ENCODE results near the gene P2RY2.

P2RY2 gene

GRCh38 chr11:73252577-73253191 lies 34.6 kb downstream of the P2RY2 start:
- peak overlapping the region; percentile 76 for H2AFZ ChIP-seq (ENCODE audit: low read depth, low read length)
- H3K27ac ChIP-seq (ENCODE audit: low read length) = peak overlapping the region; percentile 7
- no peak overlapping the region for H3K9ac ChIP-seq (ENCODE audit: low read length)

DNA sequence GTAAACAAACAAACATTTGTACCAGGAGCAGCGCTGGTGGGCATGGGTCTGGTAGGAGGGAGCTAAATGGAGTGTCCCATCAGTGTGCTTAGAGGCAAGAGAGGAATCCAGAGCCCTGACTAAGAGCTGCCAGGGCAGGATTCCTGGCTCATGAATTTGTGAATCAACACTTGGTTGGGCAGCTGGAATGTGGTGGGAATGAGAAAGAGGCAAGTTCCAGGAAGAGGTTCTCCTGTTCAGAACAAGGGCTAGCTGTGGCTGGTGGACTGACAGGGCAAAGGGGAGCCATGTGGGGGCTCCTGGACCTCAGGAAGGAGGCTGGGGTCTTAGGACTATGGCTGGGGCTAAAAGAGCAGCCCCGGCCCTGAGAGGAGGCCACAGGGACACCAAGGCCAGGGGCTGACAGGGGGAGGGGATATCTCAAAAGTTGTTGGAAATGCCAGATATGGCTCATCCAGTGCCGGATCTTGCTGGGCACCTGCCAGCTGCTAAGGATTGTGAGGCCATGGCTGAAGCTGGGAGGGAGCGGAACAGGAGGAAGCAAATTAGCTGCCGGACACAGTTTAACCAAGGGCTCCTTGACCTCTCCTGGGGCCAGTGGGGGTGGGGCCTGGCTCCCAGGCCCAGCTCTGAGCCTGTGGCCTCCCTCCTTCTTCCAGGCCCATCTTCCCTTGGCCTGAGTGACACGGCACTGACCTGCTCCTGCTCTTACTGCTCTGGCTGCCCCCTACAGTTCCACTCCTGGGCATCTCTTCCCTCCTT lies 39.4 kb downstream of the P2RY2 start:
- Histone ChIP-seq H3K4me2 (ENCODE audit: low read length) (no peak overlapping the region), H3K27ac (ENCODE audit: low read length) (no peak overlapping the region), H3K27me3 (ENCODE audit: low read depth, low read length) (no peaks in the 10 kb centered on the region), H3K79me2 (ENCODE audit: low read length) (no peaks in the 10 kb centered on the region), H2AFZ (ENCODE audit: low read depth, low read length) (no peak overlapping the region), H3K36me3 (replicated peaks; ENCODE audit: low read depth, low read length) (no peaks in the 10 kb centered on the region), H3K9ac (ENCODE audit: low read length) (no peak overlapping the region), H3K9me3 (ENCODE audit: insufficient read depth, low read length) (no peaks in the 10 kb centered on the region), H3K4me1 (ENCODE audit: low read length) (peaks cover 3% of the 10 kb centered on the region; the same call in 1 of the 2 replicates), H3K4me3 (ENCODE audit: low read length) (no peak overlapping the region), H4K20me1 (ENCODE audit: insufficient read depth, low read length) (no peaks in the 10 kb centered on the region)
- TF ChIP-seq, protein P1, sequence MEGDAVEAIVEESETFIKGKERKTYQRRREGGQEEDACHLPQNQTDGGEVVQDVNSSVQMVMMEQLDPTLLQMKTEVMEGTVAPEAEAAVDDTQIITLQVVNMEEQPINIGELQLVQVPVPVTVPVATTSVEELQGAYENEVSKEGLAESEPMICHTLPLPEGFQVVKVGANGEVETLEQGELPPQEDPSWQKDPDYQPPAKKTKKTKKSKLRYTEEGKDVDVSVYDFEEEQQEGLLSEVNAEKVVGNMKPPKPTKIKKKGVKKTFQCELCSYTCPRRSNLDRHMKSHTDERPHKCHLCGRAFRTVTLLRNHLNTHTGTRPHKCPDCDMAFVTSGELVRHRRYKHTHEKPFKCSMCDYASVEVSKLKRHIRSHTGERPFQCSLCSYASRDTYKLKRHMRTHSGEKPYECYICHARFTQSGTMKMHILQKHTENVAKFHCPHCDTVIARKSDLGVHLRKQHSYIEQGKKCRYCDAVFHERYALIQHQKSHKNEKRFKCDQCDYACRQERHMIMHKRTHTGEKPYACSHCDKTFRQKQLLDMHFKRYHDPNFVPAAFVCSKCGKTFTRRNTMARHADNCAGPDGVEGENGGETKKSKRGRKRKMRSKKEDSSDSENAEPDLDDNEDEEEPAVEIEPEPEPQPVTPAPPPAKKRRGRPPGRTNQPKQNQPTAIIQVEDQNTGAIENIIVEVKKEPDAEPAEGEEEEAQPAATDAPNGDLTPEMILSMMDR (IDR thresholded peaks at IDR 0.05; ENCODE audit: low read depth, low read length) = no peak
- no peak for TF ChIP-seq EZH2phosphoT487 (IDR thresholded peaks at IDR 0.05; ENCODE audit: low read depth)

More at GRCh38 chr11:73252577-73253191, 34.6 kb downstream of the P2RY2 start:
- H3K4me1 ChIP-seq (ENCODE audit: low read length) = peaks cover 20% of the 10 kb centered on the region
- peak overlapping the region; percentile 21 for H3K4me2 ChIP-seq (ENCODE audit: low read length)
- no peaks in the 10 kb centered on the region for H3K9me3 ChIP-seq (ENCODE audit: insufficient read depth, low read length)
- no peaks in the 10 kb centered on the region for H3K27me3 ChIP-seq (ENCODE audit: low read depth, low read length)
- H4K20me1 ChIP-seq (ENCODE audit: insufficient read depth, low read length) = no peaks in the 10 kb centered on the region
- H3K4me3 ChIP-seq (ENCODE audit: low read length) = no peak overlapping the region
- no peaks in the 10 kb centered on the region for H3K36me3 ChIP-seq (replicated peaks; ENCODE audit: low read depth, low read length)
- no peaks in the 10 kb centered on the region for H3K79me2 ChIP-seq (ENCODE audit: low read length)
- TF ChIP-seq EZH2phosphoT487 (IDR thresholded peaks at IDR 0.05; ENCODE audit: low read depth) = no peak
- TF ChIP-seq, protein P1 (IDR thresholded peaks at IDR 0.05; ENCODE audit: low read depth, low read length) = peak; percentile 32

GRCh38 chr11:73258104-73259035 lies 40.3 kb downstream of the P2RY2 start:
- Histone ChIP-seq H3K4me2 (ENCODE audit: low read length) (no peak overlapping the region), H3K9ac (ENCODE audit: low read length) (no peak overlapping the region), H3K79me2 (ENCODE audit: low read length) (no peaks in the 10 kb centered on the region), H3K4me1 (ENCODE audit: low read length) (no peaks in the 10 kb centered on the region), H3K36me3 (replicated peaks; ENCODE audit: low read depth, low read length) (no peaks in the 10 kb centered on the region), H4K20me1 (ENCODE audit: insufficient read depth, low read length) (no peaks in the 10 kb centered on the region), H2AFZ (ENCODE audit: low read depth, low read length) (no peak overlapping the region), H3K4me3 (ENCODE audit: low read length) (no peak overlapping the region), H3K9me3 (ENCODE audit: insufficient read depth, low read length) (no peaks in the 10 kb centered on the region), H3K27ac (ENCODE audit: low read length) (no peak overlapping the region), H3K27me3 (ENCODE audit: low read depth, low read length) (no peaks in the 10 kb centered on the region)
- TF ChIP-seq EZH2phosphoT487 (IDR thresholded peaks at IDR 0.05; ENCODE audit: low read depth) = no peak
- TF ChIP-seq, protein P1 (IDR thresholded peaks at IDR 0.05; ENCODE audit: low read depth, low read length) = no peak
